Parathyroid adenoma (tissue), 2 donors: ENCODE measurements around the gene SPOPL.
"Not testable (repeated sequence)": the region's sequence is repeated elsewhere in the genome, so short reads cannot be mapped to it uniquely, and the experiment has no call there.

Experiments used
- H2AFZ ChIP-seq: fragments of 300-600 bp; sonication (generic); one replicate; pipeline ENCODE4 v1.7.0; 2017; ENCODE audit warnings: antibody characterized with exemption, mild to moderate bottlenecking
- H3K27ac ChIP-seq: fragments of 300-600 bp; sonication (generic); one replicate; pipeline ENCODE4 v1.7.0; 2017
- H3K27me3 ChIP-seq: fragments of 300-600 bp; sonication (generic); one replicate; pipeline ENCODE4 v1.7.0; 2017; ENCODE audit warnings: low read length; ENCODE audit not compliant: control insufficient read depth, insufficient read depth
- H3K36me3 ChIP-seq: fragments of 300-600 bp; sonication (generic); one replicate; pipeline ENCODE4 v1.7.0; 2017; ENCODE audit warnings: low read length; ENCODE audit not compliant: control insufficient read depth, insufficient read depth
- H3K4me1 ChIP-seq: fragments of 300-600 bp; sonication (generic); one replicate; pipeline ENCODE4 v1.7.0; 2017; ENCODE audit warnings: control low read depth
- H3K4me2 ChIP-seq: fragments of 300-600 bp; sonication (generic); one replicate; pipeline ENCODE4 v1.7.0; 2017; ENCODE audit warnings: low read length
- H3K4me3 ChIP-seq: fragments of 300-600 bp; sonication (generic); one replicate; pipeline ENCODE4 v1.7.0; 2017; ENCODE audit warnings: low read depth, low read length
- H3K79me2 ChIP-seq: fragments of 300-600 bp; sonication (generic); one replicate; pipeline ENCODE4 v1.7.0; 2017; ENCODE audit warnings: control low read depth
- H3K9ac ChIP-seq: fragments of 300-600 bp; sonication (generic); one replicate; pipeline ENCODE4 v1.7.0; 2017; ENCODE audit warnings: mild to moderate bottlenecking
- H3K9me3 ChIP-seq: fragments of 300-600 bp; sonication (generic); one replicate; pipeline ENCODE4 v1.7.0; 2017; ENCODE audit warnings: low read length; ENCODE audit not compliant: control insufficient read depth
- TF ChIP-seq, protein P1 (sequence below): fragments of 300-600 bp; sonication (generic); IDR thresholded peaks from one replicate; pipeline ENCODE4 v1.7.0; 2017; ENCODE audit warnings: antibody characterized with exemption, mild to moderate bottlenecking
- donor health status: primary hyperparathyroidism.

Gene SPOPL

DNA sequence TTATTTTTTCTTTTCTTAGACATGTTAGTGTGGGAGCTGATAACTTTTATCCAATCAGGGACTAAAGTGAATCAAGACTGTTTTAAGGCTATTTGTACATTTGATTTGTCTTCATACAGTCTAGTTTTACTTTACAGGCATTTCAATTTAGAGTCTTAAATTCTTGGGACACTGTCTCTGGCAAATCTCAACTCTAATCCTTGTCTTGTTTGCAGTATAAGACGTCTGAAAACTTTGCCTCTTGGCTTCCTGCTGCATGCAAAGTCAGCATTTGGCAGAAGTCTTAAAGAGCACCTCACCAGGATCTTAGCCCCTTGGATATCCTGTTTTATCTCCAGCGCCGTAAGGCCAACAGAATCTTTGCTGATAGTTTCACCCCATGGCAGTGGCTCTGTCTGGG is 30.3 kb downstream of the SPOPL start:
- H3K27ac ChIP-seq: no peak overlapping the region

DNA sequence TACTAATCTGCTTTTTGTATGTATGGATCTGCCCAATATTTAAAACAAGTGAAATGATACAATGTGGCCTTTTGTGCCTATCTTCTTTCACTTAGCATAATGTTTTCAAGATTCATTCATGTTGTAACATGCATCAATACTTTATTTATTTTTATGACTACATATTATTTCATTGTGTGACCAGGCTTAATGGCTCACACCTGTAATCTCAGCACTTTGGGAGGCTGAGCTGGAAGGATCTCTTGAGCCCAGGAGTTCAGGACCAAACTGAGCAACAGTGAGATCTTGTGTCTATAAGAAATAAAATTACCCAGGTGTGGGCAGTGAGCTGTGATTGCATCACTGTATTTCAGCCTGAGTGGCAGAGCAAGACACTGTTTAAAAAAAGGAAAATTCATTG is 33.2 kb downstream of the SPOPL start:
- H3K79me2 ChIP-seq: peaks cover 20% of the 10 kb centered on the region
- H3K36me3 ChIP-seq: no peaks in the 10 kb centered on the region
- H3K9ac ChIP-seq: no peak overlapping the region
- no peak overlapping the region for H3K4me2 ChIP-seq
- H3K27ac ChIP-seq: no peak overlapping the region
- peaks cover 16% of the 10 kb centered on the region for H3K4me1 ChIP-seq
- TF ChIP-seq, protein P1, sequence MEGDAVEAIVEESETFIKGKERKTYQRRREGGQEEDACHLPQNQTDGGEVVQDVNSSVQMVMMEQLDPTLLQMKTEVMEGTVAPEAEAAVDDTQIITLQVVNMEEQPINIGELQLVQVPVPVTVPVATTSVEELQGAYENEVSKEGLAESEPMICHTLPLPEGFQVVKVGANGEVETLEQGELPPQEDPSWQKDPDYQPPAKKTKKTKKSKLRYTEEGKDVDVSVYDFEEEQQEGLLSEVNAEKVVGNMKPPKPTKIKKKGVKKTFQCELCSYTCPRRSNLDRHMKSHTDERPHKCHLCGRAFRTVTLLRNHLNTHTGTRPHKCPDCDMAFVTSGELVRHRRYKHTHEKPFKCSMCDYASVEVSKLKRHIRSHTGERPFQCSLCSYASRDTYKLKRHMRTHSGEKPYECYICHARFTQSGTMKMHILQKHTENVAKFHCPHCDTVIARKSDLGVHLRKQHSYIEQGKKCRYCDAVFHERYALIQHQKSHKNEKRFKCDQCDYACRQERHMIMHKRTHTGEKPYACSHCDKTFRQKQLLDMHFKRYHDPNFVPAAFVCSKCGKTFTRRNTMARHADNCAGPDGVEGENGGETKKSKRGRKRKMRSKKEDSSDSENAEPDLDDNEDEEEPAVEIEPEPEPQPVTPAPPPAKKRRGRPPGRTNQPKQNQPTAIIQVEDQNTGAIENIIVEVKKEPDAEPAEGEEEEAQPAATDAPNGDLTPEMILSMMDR: no peak
- no peaks in the 10 kb centered on the region for H3K9me3 ChIP-seq
- H3K27me3 ChIP-seq: no peaks in the 10 kb centered on the region
- no peak overlapping the region for H3K4me3 ChIP-seq
- H2AFZ ChIP-seq: no peak overlapping the region

More for the DNA sequence above, 30.3 kb downstream of the SPOPL start:
- Histone ChIP-seq H3K4me1 (peaks cover 16% of the 10 kb centered on the region), H3K36me3 (no peaks in the 10 kb centered on the region), H3K4me3 (no peak overlapping the region), H2AFZ (no peak overlapping the region), H3K4me2 (no peak overlapping the region), H3K9me3 (no peaks in the 10 kb centered on the region), H3K27me3 (no peaks in the 10 kb centered on the region), H3K79me2 (peaks cover 15% of the 10 kb centered on the region), H3K9ac (no peak overlapping the region)
- TF ChIP-seq, protein P1: no peak

DNA sequence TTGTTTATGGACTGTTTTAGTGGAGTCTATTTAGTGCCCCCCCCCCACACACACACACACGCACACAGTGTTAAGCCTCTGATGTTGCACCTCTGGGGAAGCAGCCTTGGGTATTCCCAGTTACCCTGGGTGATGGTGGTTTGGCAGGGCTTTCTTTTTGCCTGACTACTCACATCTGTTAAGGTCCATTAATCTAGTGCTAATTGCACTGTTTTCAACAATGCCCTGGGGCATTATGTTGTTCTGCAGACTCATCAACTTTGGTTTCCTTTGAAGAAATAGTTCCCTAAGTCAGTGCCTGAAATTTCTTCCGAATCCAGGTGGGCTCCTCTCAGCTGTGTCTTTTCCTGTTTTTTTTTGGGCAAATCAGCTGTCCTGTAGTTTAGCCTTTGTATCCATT is 34.7 kb downstream of the SPOPL start:
- Histone ChIP-seq H3K4me1 (peaks cover 16% of the 10 kb centered on the region), H3K4me3 (no peak overlapping the region), H3K4me2 (no peak overlapping the region), H3K36me3 (no peaks in the 10 kb centered on the region), H3K27me3 (no peaks in the 10 kb centered on the region), H3K79me2 (peaks cover 24% of the 10 kb centered on the region), H3K9ac (no peak overlapping the region), H3K9me3 (no peaks in the 10 kb centered on the region), H3K27ac (no peak overlapping the region), H2AFZ (no peak overlapping the region)
- TF ChIP-seq, protein P1: no peak

DNA sequence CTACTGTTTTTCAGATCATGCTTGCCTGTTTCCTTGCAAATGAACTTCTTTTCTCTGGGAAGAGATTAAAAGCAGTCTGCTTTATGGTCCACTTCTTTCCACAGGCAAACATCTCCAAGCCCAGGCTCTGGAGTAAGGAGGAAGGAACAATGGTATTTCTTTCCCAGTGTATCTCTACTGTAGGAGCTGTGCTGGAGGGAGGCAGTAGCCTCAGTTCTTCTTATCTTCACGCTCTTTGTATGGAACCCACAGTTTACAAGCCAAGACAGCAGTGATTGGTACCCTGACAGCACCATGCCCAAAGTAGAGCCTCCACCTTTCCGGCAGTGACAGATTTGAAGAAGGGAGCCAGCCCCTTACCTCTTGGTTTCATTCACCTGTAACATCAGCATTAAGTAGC is 35.2 kb downstream of the SPOPL start:
- peaks cover 25% of the 10 kb centered on the region for H3K79me2 ChIP-seq
- no peaks in the 10 kb centered on the region for H3K27me3 ChIP-seq
- TF ChIP-seq, protein P1: no peak
- no peaks in the 10 kb centered on the region for H3K9me3 ChIP-seq
- no peaks in the 10 kb centered on the region for H3K36me3 ChIP-seq
- no peak overlapping the region for H3K4me2 ChIP-seq
- no peak overlapping the region for H2AFZ ChIP-seq
- H3K4me1 ChIP-seq: peaks cover 16% of the 10 kb centered on the region
- no peak overlapping the region for H3K4me3 ChIP-seq
- H3K9ac ChIP-seq: no peak overlapping the region
- H3K27ac ChIP-seq: no peak overlapping the region

DNA sequence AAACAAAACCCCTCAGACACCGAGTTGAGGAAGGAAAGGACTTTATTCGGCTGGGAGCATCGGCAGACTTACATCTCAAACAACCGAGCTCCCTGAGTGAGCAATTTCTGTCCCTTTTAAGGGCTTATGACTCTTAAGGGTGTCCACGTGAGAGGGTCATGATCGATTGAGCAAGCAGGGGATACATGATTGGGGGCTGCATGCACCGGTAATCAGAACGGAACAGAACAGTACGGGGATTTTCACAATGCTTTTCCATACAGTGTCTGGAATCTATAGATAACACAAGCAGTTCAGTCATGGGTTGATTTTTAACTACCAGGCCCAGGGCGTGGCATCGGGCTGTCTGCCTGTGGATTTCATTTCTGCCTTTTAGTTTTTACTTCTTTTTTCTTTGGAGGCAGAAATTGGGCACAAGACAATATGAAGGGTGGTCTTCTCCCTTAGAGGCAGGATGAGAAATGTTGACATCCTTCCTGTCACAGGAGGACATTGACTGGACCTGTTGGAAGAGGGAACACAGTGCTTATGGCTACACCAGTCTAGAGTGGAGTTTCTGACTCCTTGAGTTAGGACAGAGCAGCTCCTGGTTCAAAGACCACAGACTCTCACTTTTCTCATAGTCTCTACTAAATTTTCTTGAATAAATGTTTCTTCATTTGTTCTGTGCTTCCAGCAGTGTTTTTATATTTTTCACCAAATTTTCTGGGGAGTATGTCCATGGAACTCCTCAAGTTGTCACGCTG is 35.8 kb downstream of the SPOPL start:
- Histone ChIP-seq H3K27ac (no peak overlapping the region), H3K4me2 (no peak overlapping the region), H3K4me3 (no peak overlapping the region), H2AFZ (no peak overlapping the region), H3K27me3 (no peaks in the 10 kb centered on the region), H3K9ac (no peak overlapping the region), H3K9me3 (no peaks in the 10 kb centered on the region), H3K4me1 (peaks cover 12% of the 10 kb centered on the region), H3K36me3 (no peaks in the 10 kb centered on the region), H3K79me2 (peaks cover 30% of the 10 kb centered on the region)
- TF ChIP-seq, protein P1: no peak

DNA sequence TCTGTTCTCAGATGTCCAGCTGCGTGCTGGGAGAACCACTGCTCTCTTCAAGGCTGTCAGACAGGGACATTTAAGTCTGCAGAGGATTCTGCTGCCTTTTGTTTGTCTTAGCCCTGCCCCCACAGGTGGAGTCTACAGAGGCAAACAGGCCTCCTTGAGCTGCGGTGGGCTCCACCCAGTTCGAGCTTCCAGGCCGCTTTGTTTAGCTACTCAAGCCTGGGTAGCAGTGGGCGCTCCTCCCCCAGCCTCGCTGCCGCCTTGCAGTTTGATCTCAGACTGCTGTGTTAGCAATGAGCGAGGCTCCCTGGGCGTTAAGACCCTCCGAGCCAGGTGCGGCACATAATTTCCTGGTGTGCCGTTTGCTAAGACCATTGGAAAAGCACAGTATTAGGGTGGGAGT is 42.6 kb downstream of the SPOPL start:
- not testable (repeated sequence) for H3K27ac ChIP-seq, H2AFZ ChIP-seq, H3K4me1 ChIP-seq, H3K9ac ChIP-seq, H3K36me3 ChIP-seq, H3K9me3 ChIP-seq, H3K4me3 ChIP-seq, H3K4me2 ChIP-seq, H3K27me3 ChIP-seq
- H3K79me2 ChIP-seq: peaks cover 42% of the 10 kb centered on the region
